GM12878 (cell line): ENCODE data around the gene TOLLIP. TPM values are rescaled to one million over a fixed set of nuclear protein-coding genes. Genes with fewer than 3 reads are reported as not detected.

Source experiments
- ATAC-seq: fragments of 200-7000 bp; cut with Tn5 transposase; 3 replicates; pipeline ENCODE4 v1.9.1; 2020; ENCODE audit warnings: mild to moderate bottlenecking, moderate library complexity
- BruUV-seq: library from RNA; stranded (reverse); fragments of 400-500 nt; replicated peaks from 2 replicates; lab custom pipeline; 2021; lab: Mats Ljungman, UMichigan
- CTCF ChIA-PET: fragments of 300-600 bp; sonication (Branson Sonifier 250); formaldehyde crosslinking; extraction: SDS; loops from one replicate; lab custom pipeline; 2021; ENCODE audit warnings: inconsistent platforms; lab: Yijun Ruan, JAX
- POLR2A ChIA-PET: fragments of 350-600 bp; formaldehyde crosslinking; extraction: SDS; loops from one replicate; lab custom pipeline; 2021; ENCODE audit warnings: inconsistent platforms; lab: Charles Lee
- RAD21 ChIA-PET: fragments of 300-600 bp; sonication (Branson Sonifier 250); formaldehyde crosslinking; loops from one replicate; lab custom pipeline; 2023; ENCODE audit warnings: antibody characterized with exemption; ENCODE audit not compliant: unreplicated experiment; lab: Charles Lee
- SMC1A ChIA-PET: fragments of 300-600 bp; sonication (Branson Sonifier 250); formaldehyde crosslinking; loops from one replicate; lab custom pipeline; 2023; ENCODE audit not compliant: unreplicated experiment, uncharacterized antibody; lab: Charles Lee
- DNase-seq: peaks from one replicate; pipeline ENCODE4 v3.0.0-alpha.2; 2011; ENCODE audit warnings: low read depth, low spot score
- FAIRE-seq: peaks from 3 replicates; lab custom pipeline; 2011; peaks lifted over from hg19 to GRCh38; lab: Jason Lieb, UNC
- H2AFZ ChIP-seq: 2 replicates; pipeline ENCODE4 v1.6.0; 2011; ENCODE audit warnings: low read depth, low read length, control low read depth; ENCODE audit not compliant: control insufficient read depth
- H3K27ac ChIP-seq: 2 replicates; pipeline ENCODE4 v1.5.1; 2011; ENCODE audit warnings: control low read depth; ENCODE audit not compliant: control insufficient read depth, insufficient read depth
- H3K27me3 ChIP-seq, 2 experiments: replicated peaks in 1 of 2; 2 replicates each; pipeline versions ENCODE4 v1.6.0 to v1.6.1; 2011; ENCODE audit warnings: low read length in 1 of 2; ENCODE audit not compliant: control insufficient read depth in 2 of 2, insufficient read depth in 2 of 2
- H3K36me3 ChIP-seq, 2 experiments: 2 replicates each; pipeline ENCODE4 v1.5.1; 2011; ENCODE audit warnings: low read length in 1 of 2; ENCODE audit not compliant: control insufficient read depth in 2 of 2, insufficient read depth in 2 of 2
- H3K4me1 ChIP-seq: 2 replicates; pipeline ENCODE4 v1.6.1; 2011; ENCODE audit warnings: mild to moderate bottlenecking, low read length, moderate library complexity, mixed read lengths; ENCODE audit not compliant: control insufficient read depth, insufficient read depth
- H3K4me2 ChIP-seq: 2 replicates; pipeline ENCODE4 v1.6.0; 2011; ENCODE audit warnings: control low read depth; ENCODE audit not compliant: control insufficient read depth, insufficient read depth
- H3K4me3 ChIP-seq: fragments of 200-600 bp; sonication (generic); 2 replicates; pipeline ENCODE4 v1.5.1; 2016
- H3K79me2 ChIP-seq: 2 replicates; pipeline ENCODE4 v1.6.0; 2011; ENCODE audit warnings: low read length; ENCODE audit not compliant: control insufficient read depth, insufficient read depth
- H3K9ac ChIP-seq: 2 replicates; pipeline ENCODE4 v1.8.0; 2011; ENCODE audit warnings: low read length, control low read depth, mixed read lengths; ENCODE audit not compliant: control insufficient read depth, insufficient read depth
- H3K9me3 ChIP-seq: replicated peaks from 3 replicates; pipeline ENCODE4 v1.5.1; 2011; ENCODE audit warnings: mild to moderate bottlenecking, low read length; ENCODE audit not compliant: control insufficient read depth, insufficient read depth
- H4K20me1 ChIP-seq: 2 replicates; pipeline ENCODE4 v1.6.0; 2011; ENCODE audit not compliant: control insufficient read depth, insufficient read depth
- ATF7 ChIP-seq: fragments of 450-650 bp; IDR thresholded peaks from 2 replicates; pipeline ENCODE4 v1.6.1; 2016; ENCODE audit warnings: low read depth, mild to moderate bottlenecking
- CBX3 ChIP-seq: fragments of 200-600 bp; sonication (generic); IDR thresholded peaks from 2 replicates; pipeline ENCODE4 v1.6.1; 2016; ENCODE audit warnings: low read depth, borderline replicate concordance
- CBX5 ChIP-seq: sonication (generic); IDR thresholded peaks from 2 replicates; pipeline ENCODE4 v1.6.1; 2016; ENCODE audit warnings: low read depth, moderate library complexity, mild to moderate bottlenecking, inconsistent platforms
- HCFC1 ChIP-seq: fragments of 150-350 bp; IDR thresholded peaks from 2 replicates; pipeline ENCODE4 v1.6.1; 2014; ENCODE audit warnings: low read length
- IKZF1 ChIP-seq: fragments of 450-650 bp; conservative IDR thresholded peaks from 2 replicates; pipeline ENCODE4 v1.6.1; 2017; ENCODE audit warnings: antibody characterized with exemption, mild to moderate bottlenecking
- IKZF2 ChIP-seq, 2 experiments: fragments of 450-650 bp; IDR thresholded peaks; 2 replicates each; pipeline ENCODE4 v1.6.1; 2017; ENCODE audit warnings: mild to moderate bottlenecking in 2 of 2, moderate library complexity in 2 of 2
- LARP7 ChIP-seq: fragments of 450-650 bp; IDR thresholded peaks from 2 replicates; pipeline ENCODE4 v1.6.1; 2017; ENCODE audit warnings: mild to moderate bottlenecking
- MTA2 ChIP-seq: fragments of 450-650 bp; IDR thresholded peaks from 2 replicates; pipeline ENCODE4 v1.6.1; 2016; ENCODE audit warnings: low read depth, mild to moderate bottlenecking, moderate library complexity
- MYB ChIP-seq: fragments of 150-350 bp; IDR thresholded peaks from 2 replicates; pipeline ENCODE4 v1.6.1; 2014; ENCODE audit warnings: mild to moderate bottlenecking, low read depth, low read length, borderline replicate concordance
- NFXL1 ChIP-seq: fragments of 450-650 bp; IDR thresholded peaks from 2 replicates; pipeline ENCODE4 v1.6.1; 2017; ENCODE audit warnings: antibody characterized with exemption, mild to moderate bottlenecking, borderline replicate concordance
- NFYB ChIP-seq: IDR thresholded peaks from 2 replicates; pipeline ENCODE4 v1.6.1; 2011; ENCODE audit warnings: low read depth, mild to moderate bottlenecking, low read length, improper control_type of control experiment, moderate library complexity; ENCODE audit not compliant: insufficient read depth
- POLR2AphosphoS5 ChIP-seq: IDR thresholded peaks from 2 replicates; pipeline ENCODE4 v1.6.1; 2011; ENCODE audit warnings: mild to moderate bottlenecking, low read length, inconsistent platforms
- RAD51 ChIP-seq: fragments of 450-650 bp; IDR thresholded peaks from 2 replicates; pipeline ENCODE4 v1.6.1; 2016; ENCODE audit warnings: moderate library complexity, mild to moderate bottlenecking, inconsistent platforms
- RUNX3 ChIP-seq: IDR thresholded peaks from 2 replicates; pipeline ENCODE4 v1.6.1; 2012; ENCODE audit warnings: low read length, inconsistent platforms
- ZNF622 ChIP-seq: fragments of 450-650 bp; IDR thresholded peaks from 2 replicates; pipeline ENCODE4 v1.6.1; 2017; ENCODE audit warnings: mild to moderate bottlenecking, inconsistent platforms
- WGBS: methylation state at CpG from one replicate; pipeline ENCODE4 v1.1.6; 2016; ENCODE audit warnings: low lambda C conversion rate; ENCODE audit not compliant: insufficient replicate concordance, insufficient coverage; ENCODE audit errors: missing lambda C conversion rate; 5-methylcytosine and 5-hydroxymethylcytosine counted together
- in situ Hi-C: fragments of 300-500 bp; cut with MboI; formaldehyde crosslinking; loops from 9 replicates; pipeline ENCODE4 v1.14.3; 2018; ENCODE audit warnings: mixed read lengths
- intact Hi-C: fragments of 100-400 bp; cut with micrococcal nuclease; formaldehyde crosslinking; loops from one replicate; pipeline ENCODE4 v1.14.2; 2022; ENCODE audit not compliant: unreplicated experiment
- polyA plus RNA-seq, 11 experiments: library from polyadenylated mRNA; depleted of rRNA in 4 of 11; unstranded in 6 of 11; stranded (reverse) in 5 of 11; fragments of >200 nt; fragmentation: Nextera tagmentation in 4 of 11; fragmentation: Illumina TruSeq in 1 of 11; extraction: Ambion mirVana in 4 of 11; extraction: Trizol in 1 of 11; gene quantifications; 1 replicate in 1 of 11; 2 replicates in 10 of 11; pipeline versions ENCODE4 v1.2.1 to v1.2.3, GENCODE V29; 2011 to 2016; ENCODE audit warnings: inconsistent platforms in 2 of 11, missing spikeins in 2 of 11, low read depth in 1 of 11
- total RNA-seq, 4 experiments: library from RNA; depleted of rRNA in 3 of 4; stranded (reverse); fragments of >200 nt in 3 of 4; fragmentation: Illumina TruSeq in 1 of 4; extraction: Trizol in 1 of 4; gene quantifications; 2 replicates each; pipeline versions ENCODE4 v1.2.1 to v1.2.3, GENCODE V29; 2013 to 2021
- TF ChIP-seq, protein P1 (sequence below): fragments of 450-650 bp; conservative IDR thresholded peaks from 2 replicates; pipeline ENCODE4 v1.6.1; 2017; ENCODE audit warnings: mild to moderate bottlenecking, moderate library complexity
- TF ChIP-seq, protein P2 (sequence below): fragments of 450-650 bp; IDR thresholded peaks from 2 replicates; pipeline ENCODE4 v1.6.1; 2016; ENCODE audit warnings: mild to moderate bottlenecking, moderate library complexity, borderline replicate concordance
- TF ChIP-seq, protein P3 (sequence below): IDR thresholded peaks from 2 replicates; pipeline ENCODE4 v1.6.1; 2011; ENCODE audit warnings: low read depth, mild to moderate bottlenecking, low read length, moderate library complexity, borderline replicate concordance; ENCODE audit errors: extremely low read depth

Gene TOLLIP
- total and polyA plus RNA-seq, 10 of the 15 experiments (the other 5 are each of a cell fraction or from before 2014, with no cell fraction given) = 0.47 to 39.5 (median 21.6) TPM

DNA sequence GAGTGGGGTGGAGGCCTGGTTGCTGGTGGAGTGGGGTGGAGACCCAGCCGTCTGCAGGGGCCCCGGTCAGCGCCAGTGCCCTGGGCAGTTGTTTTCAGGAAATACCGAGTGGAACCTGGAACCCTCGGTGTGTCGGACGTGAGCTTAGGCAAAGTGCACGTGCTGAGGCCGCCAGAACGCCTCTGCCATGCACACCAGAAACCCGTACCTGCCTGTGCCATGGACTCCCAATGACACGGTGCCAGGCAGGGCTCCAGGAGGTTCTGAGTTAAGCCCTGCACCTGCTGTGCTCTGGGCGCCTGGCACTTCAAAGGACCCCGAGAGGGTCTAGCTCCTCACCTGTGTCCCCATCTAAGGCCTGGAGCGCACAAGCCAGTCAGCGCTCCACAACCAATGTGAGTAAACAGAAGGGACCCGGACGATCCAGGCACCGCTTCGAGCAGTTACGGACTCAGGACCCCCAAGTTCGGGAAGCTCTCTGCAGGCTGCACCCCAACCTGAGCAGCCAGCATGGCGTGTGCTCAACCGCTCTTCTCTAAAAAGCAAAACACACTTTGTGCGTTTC lies 12.3 kb downstream of the TOLLIP start:
- Histone ChIP-seq H3K27me3 (no peaks in the 10 kb centered on the region), H4K20me1 (no peaks in the 10 kb centered on the region), H3K4me1 (no peaks in the 10 kb centered on the region), H3K36me3 (peaks cover 3 to 8% of the 10 kb centered on the region in 2 experiments; a peak in 3 of 4 replicates), H3K4me2 (no peak overlapping the region), H3K4me3 (no peak overlapping the region), H3K27ac (no peak overlapping the region), H3K9me3 (no peaks in the 10 kb centered on the region; the same call in 2 of the 3 replicates), H2AFZ (no peak overlapping the region), H3K79me2 (no peaks in the 10 kb centered on the region; the same call in 1 of the 2 replicates), H3K9ac (no peak overlapping the region)
- in situ Hi-C loops (no loop called here), intact Hi-C loops (no loop called here)
- ChIA-PET POLR2A (no interaction called here), RAD21 (no interaction called here), CTCF (interaction anchor here (1.3 kb wide), 1 partner anchor 11 kb away, joined by 3 read pairs; no protein-coding TSS in a partner anchor), SMC1A (no interaction called here)
- FAIRE-seq (no peak), ATAC-seq (no peak), DNase-seq (no peak)
- 96% methylated on average over 21 of the region's 25 CpGs for WGBS
- no TSS peak for BruUV-seq
- TF ChIP-seq, protein P1, sequence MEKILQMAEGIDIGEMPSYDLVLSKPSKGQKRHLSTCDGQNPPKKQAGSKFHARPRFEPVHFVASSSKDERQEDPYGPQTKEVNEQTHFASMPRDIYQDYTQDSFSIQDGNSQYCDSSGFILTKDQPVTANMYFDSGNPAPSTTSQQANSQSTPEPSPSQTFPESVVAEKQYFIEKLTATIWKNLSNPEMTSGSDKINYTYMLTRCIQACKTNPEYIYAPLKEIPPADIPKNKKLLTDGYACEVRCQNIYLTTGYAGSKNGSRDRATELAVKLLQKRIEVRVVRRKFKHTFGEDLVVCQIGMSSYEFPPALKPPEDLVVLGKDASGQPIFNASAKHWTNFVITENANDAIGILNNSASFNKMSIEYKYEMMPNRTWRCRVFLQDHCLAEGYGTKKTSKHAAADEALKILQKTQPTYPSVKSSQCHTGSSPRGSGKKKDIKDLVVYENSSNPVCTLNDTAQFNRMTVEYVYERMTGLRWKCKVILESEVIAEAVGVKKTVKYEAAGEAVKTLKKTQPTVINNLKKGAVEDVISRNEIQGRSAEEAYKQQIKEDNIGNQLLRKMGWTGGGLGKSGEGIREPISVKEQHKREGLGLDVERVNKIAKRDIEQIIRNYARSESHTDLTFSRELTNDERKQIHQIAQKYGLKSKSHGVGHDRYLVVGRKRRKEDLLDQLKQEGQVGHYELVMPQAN = no peak
- no peak for TF ChIP-seq NFXL1
- no peak for TF ChIP-seq LARP7
- no peak for TF ChIP-seq POLR2AphosphoS5
- no peak for TF ChIP-seq NFYB
- no peak for TF ChIP-seq CBX3
- no peak for TF ChIP-seq RUNX3
- no peak for TF ChIP-seq IKZF1
- no peak for TF ChIP-seq ZNF622
- TF ChIP-seq, protein P2, sequence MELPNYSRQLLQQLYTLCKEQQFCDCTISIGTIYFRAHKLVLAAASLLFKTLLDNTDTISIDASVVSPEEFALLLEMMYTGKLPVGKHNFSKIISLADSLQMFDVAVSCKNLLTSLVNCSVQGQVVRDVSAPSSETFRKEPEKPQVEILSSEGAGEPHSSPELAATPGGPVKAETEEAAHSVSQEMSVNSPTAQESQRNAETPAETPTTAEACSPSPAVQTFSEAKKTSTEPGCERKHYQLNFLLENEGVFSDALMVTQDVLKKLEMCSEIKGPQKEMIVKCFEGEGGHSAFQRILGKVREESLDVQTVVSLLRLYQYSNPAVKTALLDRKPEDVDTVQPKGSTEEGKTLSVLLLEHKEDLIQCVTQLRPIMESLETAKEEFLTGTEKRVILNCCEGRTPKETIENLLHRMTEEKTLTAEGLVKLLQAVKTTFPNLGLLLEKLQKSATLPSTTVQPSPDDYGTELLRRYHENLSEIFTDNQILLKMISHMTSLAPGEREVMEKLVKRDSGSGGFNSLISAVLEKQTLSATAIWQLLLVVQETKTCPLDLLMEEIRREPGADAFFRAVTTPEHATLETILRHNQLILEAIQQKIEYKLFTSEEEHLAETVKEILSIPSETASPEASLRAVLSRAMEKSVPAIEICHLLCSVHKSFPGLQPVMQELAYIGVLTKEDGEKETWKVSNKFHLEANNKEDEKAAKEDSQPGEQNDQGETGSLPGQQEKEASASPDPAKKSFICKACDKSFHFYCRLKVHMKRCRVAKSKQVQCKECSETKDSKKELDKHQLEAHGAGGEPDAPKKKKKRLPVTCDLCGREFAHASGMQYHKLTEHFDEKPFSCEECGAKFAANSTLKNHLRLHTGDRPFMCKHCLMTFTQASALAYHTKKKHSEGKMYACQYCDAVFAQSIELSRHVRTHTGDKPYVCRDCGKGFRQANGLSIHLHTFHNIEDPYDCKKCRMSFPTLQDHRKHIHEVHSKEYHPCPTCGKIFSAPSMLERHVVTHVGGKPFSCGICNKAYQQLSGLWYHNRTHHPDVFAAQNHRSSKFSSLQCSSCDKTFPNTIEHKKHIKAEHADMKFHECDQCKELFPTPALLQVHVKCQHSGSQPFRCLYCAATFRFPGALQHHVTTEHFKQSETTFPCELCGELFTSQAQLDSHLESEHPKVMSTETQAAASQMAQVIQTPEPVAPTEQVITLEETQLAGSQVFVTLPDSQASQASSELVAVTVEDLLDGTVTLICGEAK = no peak
- no peak for TF ChIP-seq HCFC1
- no peak for TF ChIP-seq RAD51
- TF ChIP-seq CBX5 = no peak
- no peak for TF ChIP-seq MYB
- TF ChIP-seq, protein P3, sequence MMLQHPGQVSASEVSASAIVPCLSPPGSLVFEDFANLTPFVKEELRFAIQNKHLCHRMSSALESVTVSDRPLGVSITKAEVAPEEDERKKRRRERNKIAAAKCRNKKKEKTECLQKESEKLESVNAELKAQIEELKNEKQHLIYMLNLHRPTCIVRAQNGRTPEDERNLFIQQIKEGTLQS = no peak
- TF ChIP-seq MTA2 = no peak
- no peak for TF ChIP-seq IKZF2 (IDR thresholded peaks at IDR 0.05)
- TF ChIP-seq ATF7 = no peak
